M059J (cell line): ENCODE data around the gene CCDC85C. TPM values are rescaled to one million over a fixed set of nuclear protein-coding genes. Genes with fewer than 3 reads are reported as not detected.

ENCODE experiments used
- DNase-seq: peaks from one replicate; pipeline ENCODE4 v3.0.0-alpha.2; 2012; ENCODE audit warnings: low read depth
- total RNA-seq: library from RNA; depleted of rRNA; stranded (reverse); fragments of >200 nt; shearing (Covaris generic); gene quantifications from 2 replicates; pipeline ENCODE4 v1.2.3, GENCODE V29; 2014

Gene CCDC85C
- total RNA-seq, 1 experiment from 2014 or later, result 16.2 TPM

DNA sequence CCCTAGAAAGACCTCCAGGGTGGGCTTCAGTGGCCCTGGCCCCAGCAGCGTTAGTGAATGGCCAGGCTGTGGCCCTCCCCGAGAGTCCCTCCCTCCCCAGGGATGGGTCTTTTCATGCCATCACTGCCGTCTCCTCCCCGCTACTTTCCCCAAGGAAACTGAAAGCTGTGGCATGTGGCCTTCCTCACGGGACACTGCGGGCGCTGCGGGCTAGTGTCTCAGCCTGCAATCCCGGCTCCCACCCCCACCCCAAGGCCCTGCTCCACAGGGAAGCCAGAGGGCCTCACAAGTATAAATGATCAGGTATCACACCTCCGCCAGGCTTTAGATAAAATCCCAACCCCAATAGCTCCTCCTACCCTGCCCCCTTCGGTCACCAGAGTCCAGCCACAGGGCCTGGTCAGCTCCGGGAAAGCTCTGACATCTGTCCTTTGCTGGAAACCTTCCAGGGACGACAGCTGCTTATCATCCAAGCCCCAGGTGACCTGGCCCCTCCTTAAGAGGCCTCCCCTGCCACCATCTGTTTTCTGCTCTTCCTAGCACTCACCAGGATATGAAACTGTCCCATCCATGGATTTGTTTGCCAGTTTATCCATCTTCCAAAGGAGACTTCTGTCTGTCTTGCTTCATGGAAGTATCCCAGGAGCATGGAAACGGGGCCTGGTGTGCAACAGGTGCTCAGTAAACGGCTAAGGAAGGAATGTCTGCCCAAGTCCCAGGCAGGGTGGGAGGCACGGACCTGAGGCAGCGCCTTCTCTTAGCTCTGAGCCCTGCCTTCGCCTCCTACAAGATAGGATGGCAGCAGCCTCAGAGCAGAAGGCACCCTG lies 31.6 kb downstream of the CCDC85C start:
- DNase-seq, result no peak

DNA sequence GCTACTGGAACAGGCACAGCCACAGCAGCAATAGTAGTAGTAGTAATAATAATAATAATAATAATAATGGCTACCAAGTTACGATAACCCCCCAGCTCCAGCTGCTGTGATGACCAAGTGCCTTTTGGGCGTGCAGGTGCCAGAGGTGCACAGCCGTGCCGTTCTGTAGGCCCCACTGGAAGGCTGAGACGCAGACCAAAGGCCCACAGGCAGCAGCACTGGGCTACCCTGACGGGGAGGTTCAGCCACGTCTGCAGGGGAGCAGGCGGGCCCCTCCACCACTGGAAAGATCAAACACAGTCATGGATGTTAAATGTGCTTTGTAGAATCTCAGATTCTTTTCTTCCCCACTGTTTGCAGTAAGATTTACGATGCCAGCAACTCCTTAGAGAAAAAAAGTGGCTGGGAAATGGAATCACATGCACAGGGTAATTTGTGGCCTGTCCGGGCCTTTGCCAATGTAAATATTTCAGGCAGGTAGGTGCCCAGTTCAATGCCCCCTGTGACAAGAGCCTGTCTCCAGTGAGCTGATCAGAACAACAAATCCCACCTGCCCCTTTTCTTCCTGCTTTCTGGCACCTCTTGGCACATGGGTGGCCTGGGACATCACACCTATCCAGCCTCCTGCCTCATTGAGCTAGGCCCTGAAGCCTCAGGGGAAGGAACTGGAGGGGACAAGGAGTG lies 32.6 kb downstream of the CCDC85C start:
- peak; percentile 35 for DNase-seq

DNA sequence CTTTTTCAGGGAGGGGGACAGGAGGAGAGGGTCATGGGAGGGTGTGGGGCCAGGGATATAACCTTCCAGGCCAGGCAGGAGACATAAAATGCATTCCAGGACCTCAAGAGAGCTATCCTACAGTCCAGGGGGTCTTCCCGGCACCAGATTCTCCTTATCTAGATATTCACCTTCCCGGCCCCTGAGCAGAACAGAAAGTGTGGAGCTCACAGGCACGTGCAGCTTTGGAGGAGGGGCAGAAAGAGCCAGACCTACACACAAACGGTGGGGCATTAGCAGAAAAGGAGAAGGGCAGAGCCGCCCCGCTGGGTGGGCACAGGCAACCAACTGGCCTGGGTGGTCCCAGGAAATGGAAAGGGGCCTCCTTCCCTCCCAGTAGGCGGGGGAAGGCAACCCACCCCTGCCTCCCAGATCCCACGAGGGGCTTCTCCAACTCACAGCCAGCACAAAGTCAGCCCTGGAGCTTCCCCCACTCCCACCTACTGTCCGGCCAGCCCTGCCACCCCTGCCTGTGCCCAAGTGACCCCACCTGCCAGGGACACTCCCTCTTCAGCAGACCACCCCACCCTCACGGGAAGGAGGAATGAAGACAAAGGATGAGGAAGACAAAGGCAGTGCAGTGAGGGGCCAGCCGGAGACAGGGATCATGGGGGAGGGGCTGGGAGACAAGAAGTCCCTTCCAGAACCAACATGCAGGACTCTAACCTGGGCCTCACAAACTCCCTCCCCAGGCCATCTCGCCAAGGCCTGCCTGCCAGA lies 33.3 kb downstream of the CCDC85C start:
- no peak for DNase-seq

DNA sequence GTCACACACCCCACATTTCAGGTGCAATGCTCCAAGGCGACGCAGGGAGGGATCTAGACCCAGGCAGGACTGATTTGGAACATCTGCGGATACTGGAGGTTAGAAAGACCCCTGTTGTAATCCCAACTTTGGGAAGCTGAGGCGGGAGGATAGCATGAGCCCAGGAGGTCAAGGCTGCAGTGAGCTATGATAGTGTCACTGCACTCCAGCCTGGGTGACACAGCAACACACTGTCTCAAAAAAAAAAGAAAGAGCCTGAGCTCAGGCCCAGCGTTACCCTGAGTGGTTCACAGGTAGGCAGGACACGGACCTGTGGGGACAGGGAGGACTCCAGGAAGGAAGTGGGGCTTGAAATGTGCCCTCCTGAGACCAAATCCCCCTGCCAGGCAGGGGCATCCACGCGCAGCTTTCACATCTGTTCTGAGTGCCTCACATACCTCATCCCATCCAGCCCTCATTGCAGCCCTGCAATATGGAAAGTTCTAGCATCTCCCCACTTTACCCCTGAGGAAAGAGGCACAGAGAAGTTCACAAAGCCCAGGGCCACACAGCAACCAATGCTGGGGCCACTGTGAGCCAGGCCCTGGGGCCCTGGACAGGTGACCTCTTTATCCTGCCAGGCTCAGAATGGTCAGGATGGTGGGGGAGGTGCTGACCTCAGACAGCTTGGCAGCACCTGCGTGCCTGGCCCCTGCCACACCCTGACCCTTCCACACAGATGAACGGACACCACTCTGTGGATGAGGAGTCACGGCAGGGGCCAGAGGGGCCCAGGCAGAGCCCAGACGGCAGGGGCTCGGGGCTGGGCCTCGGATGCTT lies 34.1 kb downstream of the CCDC85C start:
- DNase-seq, result no peak

DNA sequence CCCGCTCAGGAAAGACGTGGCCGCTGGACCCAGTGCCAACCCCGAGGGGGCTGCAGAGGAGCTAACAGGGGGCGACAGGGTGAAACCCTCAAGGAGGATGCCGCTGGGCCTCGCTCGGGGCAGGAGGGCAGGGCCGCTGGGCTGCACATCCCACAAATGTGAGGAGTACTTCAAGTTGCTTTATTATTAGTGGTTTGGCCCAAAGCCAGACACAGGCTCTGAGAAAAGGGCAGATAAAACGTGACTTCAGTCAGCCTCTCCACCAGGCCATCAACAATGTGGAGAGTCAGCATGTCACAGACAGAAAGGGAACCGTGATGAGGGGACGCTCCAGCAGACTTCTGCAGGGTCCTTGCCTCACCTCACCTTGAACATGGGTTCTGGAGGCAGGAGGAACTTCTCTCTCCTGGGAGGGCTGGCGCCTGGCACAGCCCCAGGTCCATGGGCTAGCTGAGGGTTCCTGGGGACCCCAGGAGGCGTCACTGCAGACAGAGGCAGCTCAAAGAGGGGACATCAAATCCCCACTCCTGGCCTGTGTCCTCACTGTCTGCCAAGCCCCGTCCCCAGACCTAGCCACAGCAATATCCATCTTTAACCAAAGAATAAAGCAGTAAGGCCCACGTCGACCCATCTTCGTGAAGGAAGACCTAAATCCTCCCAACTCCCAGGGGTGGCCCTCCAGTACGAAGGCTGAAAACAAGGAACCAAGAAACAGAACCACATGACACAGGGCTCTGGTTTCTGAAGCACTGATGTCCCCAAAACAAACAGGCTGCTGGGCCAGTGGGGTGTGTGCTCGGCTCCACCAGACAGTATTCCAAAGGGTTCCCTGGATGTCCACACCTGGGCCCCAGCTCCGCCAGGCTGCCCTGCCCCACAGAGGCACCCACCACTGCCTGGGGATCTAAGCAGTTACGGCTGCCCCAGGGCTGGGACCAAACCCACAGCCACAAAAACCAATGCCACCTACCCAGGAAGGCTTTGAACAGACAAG lies 35.1 kb downstream of the CCDC85C start:
- DNase-seq, result peak; percentile 86

DNA sequence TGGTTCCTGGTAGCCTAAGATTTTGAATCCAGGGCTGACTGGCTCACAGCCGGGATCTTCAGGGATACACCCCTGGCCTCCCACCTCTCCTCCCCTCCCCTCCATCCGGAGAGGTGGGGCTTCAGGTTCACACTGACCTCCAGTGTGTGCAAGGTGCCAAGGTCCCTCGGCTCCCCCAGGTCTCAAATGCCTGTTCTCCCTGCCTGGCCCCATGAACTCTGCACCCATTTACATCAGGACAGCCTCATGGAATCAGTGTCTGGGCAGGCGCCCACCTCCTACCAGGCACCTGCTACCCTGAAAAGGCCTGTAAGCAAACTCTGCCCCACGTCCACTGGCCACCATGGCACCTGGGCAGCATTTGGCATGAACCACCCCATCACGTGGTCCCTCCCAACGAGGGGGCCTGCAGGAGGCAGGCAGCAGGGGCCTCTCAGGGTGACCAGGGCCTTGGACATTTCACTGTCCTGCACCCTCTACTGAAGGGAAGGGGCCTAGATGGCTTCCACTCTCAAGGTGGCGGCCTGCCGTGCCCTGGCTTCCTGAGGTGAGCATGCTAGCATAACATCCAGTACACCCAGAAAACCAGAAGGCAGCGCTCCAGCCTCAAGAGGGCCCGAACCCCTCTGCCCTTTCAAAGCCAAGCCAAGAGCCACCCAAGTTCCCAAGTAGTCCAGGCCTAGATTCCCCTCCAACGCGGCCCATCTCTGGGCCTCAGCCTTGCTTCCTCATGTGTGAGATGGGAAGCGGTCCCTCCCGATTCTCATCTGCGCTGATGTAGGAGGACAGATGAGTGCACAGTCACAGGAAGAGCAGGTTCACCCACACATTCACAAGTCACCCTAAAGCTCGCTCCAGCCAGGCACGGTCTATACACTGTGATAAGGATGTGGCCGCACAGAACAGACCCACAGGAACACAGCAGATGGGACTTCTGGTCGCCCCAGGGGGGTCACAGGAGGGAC lies 37.3 kb downstream of the CCDC85C start:
- DNase-seq, result no peak

DNA sequence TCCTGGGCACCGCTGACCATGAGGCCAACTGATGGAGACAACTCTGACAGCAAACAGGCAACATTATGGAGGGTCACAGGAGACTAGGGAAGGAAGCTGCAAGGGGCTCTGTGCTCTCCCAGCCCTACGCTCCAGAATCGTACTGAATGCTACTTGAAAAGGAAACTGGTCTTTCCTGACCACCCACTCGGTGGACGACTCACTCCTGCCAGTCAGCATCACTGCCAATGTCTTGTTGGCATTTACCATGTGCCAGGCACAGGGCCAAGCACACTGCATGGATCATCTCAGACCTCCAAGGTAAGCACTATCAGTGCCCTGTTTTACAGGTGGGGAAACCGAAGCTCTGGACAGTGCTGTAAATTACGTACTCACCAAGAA lies 38.0 kb downstream of the CCDC85C start:
- DNase-seq, result peak; percentile 34

DNA sequence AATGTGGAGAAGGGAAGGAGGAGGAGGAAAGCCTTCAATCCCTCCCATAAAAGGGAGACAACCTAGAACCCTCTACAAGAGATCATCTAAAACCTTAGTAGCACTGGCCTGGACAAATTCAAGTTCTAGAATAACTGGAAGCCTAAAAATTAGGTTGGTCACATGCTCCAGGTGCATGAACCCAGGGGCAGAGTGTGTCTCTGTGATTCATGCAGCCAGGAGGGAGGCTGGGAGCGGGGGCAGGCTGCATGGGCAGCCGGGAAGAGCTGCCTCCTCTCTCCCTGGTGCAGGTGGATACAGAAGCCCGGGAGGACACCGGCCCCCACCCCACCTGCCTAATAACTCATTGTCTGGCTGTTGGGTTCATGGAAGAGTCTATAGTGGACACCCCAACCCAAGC lies 38.6 kb downstream of the CCDC85C start:
- no peak for DNase-seq

DNA sequence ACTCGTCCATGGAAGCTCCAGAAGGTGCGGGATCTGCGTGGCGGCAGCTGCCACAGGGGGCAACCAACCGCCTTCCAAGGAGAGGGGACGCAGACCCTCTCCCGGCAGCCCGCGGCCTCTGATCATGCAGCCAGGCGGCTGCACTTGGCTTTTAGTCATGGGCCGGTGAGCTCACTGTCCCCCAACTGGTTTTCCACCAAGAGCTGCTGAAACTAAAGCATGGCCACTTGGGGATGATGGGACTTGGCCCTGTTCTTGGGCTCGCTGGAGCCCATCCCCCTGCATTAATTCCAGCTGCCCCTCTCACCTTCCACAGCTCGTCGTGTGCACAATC lies 39.1 kb downstream of the CCDC85C start:
- DNase-seq, result no peak

DNA sequence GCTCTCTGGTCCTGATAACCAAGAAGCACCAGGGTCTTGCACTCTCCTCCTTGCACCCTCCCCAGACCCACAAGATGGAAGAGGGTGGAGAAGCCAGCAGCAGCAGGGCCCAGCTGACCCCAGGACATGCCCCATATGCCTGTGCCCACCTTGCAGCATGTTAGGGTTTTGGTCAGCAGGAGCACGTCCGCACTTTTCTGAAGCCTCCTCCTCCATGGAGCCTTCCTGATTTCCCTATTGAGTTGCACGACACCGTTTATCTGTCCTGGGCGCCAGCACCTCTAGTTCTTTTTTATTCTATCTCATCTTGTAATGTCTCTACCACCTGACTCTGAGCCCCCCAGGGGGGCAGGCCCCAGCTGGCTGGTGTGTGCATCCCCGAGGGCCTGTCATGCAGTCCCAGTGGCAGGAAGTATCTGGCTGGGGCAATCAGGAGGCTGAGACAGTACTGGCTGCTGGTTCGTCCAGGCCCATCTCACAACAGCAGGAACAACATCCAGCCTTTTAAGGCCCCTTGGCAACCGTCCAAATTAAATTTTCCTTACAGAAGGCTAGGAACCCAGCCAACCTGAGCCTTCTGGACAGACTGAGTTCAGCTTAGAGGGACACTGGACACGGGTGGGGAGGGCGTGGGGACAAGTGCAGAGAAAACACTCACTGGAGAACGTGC lies 39.6 kb downstream of the CCDC85C start:
- peak; percentile 69 for DNase-seq

DNA sequence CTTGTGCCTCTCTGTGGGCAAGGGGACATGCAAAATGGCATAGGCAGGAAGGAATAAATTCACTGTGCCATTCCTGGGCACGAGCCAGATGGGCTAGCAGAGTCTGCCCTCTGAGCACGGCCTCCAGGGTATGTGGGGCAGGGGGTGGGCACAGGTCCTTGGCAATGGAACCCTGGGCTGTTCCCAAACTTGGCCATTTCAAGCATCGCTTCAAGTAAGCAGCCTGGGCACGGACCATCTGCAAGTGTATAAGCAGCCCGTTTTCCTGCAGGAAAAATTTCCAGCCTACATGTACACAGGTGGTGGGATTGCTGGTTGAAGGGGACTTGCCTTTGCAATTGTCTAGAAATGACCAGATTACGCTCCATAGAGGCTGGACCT lies 40.3 kb downstream of the CCDC85C start:
- no peak for DNase-seq

DNA sequence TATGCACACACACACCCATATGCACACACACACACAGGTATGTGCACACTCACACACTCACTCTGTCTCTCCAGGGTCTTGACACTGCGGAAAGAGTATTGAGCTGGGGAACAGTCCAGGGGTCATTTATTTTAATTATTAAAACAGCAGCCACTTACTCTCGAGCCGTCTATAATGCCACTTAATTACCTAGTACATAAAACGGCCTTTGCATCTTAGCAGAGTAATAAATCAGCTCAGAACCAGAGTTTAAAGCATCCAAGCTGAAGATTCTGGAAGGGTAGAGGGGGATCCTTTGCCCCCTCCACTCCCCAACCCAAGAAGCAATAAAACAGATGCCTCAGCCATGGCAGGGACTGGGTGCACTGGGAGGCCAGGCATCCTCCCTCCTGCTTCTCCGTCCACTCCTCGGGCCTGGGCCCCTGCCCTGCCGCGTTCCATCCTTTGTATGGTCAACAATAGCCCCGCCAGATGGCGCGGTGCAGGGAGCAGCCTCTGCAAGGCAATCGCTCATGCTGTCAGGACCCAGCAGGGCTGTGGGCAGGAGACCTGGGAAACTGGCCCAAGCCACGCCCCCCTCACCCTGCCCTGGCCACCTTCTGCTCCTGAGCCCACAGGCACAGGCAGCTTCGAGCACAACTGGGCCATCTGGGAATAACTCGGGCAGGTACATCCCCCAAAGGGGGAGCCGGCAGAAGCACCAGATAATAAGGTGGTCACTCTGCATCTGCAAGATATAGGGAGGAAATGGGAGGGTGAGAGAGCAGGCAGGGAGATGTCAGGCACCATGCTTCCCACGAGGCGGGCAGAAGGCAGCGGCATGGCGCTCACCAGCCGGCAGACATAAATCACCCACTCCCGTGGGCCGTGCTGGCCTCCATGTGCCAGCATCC lies 40.9 kb downstream of the CCDC85C start:
- peak; percentile 84 for DNase-seq

DNA sequence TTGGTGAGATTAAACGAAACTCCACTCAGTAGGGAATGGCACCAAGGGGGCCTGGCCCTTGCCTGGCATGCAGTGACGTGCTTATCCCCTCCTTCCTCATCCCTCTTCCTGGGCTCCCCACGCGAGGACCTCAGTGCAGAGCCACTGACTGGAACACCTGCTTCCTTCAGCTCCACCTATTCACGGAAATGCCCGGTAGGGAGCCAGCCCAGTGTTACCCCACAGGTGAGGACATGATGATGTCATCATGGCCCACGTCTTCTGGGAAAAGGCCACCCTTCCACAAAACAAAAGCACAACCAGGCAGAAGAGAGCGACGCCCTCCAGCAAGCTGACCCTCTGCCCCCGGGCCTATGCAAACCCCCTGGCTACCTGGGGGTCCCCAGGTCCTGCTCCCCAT lies 42.1 kb downstream of the CCDC85C start:
- no peak for DNase-seq

DNA sequence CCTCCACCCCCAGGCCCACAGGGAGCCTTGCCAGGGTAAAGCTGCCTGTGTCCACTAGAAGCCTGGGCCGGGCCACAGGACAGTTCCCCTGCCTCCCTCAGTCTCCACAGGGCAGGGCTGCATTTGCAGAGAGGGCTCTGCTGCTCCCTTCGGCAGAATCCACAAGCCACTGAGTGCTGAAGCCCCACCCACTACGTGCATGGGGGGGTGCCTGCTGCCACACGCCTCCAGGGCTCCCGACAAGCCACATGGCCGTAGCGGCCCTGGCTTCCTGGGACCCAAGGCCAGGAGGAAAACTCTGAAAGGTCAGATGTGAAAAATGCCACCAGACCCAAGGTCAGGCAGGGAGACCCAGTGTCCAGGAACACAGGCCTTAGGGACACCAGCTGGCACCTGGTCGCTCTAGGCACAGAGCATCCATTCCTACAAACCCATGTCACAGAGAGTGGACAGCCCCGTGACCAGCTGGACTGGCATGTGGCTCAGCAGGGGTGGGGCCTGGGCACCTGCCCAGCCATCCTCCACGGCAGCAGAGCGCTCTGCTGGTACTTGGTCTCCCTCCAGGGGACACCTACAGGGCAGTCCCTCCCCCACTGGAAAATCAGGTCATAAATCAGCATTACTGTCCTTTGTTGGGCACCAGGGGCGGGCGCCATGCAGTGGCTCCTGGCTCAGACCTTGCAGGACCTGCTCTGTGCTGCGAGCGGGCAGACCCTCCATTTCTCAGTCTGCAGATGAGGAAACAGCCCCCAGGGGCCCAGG lies 42.9 kb downstream of the CCDC85C start:
- DNase-seq, result peak; percentile 49

DNA sequence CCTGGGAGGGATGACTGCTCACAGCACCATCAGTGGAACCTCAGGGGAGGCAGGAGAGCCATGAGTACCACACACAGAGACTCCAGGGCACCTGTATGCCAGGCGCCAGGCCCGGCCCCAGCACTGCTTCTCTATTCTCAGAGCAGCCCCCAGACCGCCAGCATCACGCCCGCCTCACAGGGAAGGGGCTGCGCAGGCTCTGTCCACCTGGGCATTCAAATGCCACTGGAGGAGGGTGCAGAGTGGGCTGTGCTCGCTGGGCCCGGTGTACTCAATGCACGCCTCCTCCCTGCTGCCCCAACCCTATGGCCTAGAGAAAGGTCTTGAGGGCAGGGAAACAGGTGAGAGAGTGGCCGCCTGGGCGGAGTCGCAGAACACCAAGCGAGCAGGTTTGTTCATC lies 43.6 kb downstream of the CCDC85C start:
- DNase-seq, result no peak

DNA sequence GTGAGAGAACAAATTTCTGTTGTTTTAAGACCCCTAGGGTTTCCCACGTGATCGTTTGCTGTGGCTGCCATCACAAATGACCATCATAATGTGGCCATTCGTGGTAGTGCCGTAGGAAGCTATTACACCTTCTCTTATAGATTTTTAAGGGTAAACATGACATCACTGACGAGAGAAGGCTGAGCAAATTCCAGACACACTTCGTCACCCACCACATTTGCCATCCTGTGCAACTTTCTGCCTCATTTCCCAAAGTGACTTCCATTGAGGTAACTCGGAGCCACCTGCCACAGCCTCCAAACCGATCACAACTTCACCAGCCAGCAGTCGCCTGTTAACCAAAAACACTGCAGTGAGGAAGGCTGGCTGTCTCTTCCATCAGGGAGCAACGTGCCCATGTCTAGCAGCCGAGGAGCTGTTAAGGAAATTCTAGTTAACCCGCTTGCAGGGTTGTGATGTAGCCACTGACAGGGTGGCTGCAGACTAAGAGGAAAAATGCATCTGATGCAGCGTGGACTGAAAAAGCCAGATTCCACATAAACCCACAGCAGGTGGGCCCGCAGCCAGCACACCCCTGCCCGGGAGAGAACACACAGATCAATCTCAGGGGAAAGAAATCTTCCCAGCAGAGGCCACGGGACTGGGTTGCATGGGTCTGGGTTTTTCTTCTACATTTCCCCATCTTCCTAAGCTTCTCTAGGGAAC lies 44.6 kb downstream of the CCDC85C start:
- DNase-seq, result no peak
